GM12872 (cell line): ENCODE measurements around the gene TENM4.

Experiments
- TF ChIP-seq, protein P1 (sequence below): IDR thresholded peaks from 3 replicates; pipeline ENCODE4 v1.5.1; 2011; ENCODE audit warnings: low read depth, mild to moderate bottlenecking, low read length, moderate library complexity; ENCODE audit not compliant: insufficient read depth

The TENM4 gene

GRCh38 chr11:78833237-78833636 lies 607.6 kb downstream of the TENM4 start:
- TF ChIP-seq, protein P1, sequence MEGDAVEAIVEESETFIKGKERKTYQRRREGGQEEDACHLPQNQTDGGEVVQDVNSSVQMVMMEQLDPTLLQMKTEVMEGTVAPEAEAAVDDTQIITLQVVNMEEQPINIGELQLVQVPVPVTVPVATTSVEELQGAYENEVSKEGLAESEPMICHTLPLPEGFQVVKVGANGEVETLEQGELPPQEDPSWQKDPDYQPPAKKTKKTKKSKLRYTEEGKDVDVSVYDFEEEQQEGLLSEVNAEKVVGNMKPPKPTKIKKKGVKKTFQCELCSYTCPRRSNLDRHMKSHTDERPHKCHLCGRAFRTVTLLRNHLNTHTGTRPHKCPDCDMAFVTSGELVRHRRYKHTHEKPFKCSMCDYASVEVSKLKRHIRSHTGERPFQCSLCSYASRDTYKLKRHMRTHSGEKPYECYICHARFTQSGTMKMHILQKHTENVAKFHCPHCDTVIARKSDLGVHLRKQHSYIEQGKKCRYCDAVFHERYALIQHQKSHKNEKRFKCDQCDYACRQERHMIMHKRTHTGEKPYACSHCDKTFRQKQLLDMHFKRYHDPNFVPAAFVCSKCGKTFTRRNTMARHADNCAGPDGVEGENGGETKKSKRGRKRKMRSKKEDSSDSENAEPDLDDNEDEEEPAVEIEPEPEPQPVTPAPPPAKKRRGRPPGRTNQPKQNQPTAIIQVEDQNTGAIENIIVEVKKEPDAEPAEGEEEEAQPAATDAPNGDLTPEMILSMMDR = no peak

DNA sequence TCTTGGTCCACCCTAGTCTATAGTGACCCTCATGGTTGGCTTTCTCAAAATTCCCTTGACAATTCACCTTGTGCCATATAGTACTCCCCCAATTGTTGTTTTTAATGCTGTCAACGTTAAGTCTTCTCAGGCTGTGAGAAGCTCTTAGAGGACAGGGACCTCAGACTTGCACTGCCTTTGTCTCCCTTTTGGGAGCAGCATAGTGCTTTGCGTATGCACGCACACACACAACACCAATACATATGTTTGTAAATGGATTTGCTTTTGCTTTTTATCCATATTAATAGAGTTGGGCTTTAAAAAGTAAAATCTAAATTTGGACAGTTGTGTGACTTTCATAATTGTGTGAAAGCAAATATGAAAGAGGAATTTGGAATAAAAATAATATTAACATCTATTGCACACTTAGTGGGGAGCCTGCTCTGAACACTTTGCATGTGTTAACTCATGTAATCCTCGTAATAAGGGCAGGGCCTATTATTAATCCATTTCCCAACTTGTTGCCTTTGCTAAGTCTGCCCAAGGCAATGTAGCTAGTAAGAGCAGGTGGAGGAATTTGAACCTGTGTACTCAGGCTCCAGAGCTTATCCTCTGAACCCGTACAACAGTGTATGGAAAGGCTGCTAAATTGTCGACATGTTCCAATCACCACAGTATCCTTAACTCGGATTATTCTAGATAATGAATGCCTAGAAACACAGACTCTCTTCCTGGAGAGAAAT lies 608.4 kb downstream of the TENM4 start:
- TF ChIP-seq, protein P1 = no peak

- TF ChIP-seq, protein P1 = no peak
These were observed 609.3 kb downstream of the TENM4 start for GRCh38 chr11:78831571-78831970.

DNA sequence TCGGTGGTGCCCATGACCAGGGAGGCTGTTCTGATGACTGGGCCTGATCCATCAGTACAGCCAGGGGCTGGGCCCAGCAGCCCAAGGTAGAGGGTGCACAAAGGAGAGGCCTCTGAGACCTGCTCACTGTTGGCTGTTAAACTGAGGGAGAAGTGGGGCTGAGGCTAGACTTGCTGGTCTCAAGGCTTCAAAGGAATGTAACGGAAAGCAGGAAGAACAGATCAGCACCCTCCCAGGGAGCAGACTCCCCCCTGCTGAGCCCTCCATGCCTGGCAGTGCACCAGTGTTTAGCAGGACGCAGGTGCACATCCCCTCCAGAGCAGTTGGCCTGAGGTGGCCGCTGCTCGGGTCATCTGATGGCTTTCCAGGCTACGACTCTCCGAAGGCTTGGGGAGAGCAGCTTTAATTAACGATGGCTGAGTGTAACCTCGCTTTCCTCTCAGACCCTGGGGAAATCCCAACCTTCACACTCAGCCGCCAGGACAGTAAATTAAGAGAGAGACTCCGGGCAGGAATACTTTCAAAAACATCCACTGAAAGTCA lies 610.5 kb downstream of the TENM4 start:
- TF ChIP-seq, protein P1 = no peak

- TF ChIP-seq, protein P1 = no peak
These were observed 611.7 kb downstream of the TENM4 start for GRCh38 chr11:78829146-78829545.

GRCh38 chr11:78828676-78829075 lies 612.2 kb downstream of the TENM4 start:
- TF ChIP-seq, protein P1 = no peak

DNA sequence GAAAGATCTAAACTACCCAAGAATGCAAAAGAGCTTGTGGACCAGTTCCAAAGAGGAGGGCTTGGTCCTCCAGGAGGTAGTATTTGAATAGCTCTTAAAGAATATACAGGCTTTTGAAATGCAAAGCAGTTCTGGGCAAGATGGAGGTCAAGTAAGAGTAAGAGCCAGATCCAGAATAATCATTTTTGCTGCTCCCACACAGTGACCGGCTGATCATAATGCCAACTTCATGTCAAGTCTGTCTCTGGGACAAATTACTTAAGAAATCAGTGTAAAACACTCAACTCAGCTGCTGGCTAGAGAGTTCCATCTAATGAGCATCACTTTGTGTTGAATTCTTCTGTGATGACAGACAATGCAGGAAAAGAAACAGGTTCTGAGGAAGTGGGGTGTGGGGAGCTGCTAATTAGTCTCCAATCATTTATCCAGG lies 615.2 kb downstream of the TENM4 start:
- TF ChIP-seq, protein P1 = no peak
